GM18861 (cell line): ENCODE data around the gene GPR45.
A peak's percentile ranks its signal among the peaks of the same experiment; 100 is the strongest.
"Not testable (repeated sequence)": the region's sequence is repeated elsewhere in the genome, so short reads cannot be mapped to it uniquely, and the experiment has no call there.

Experiments
- ATAC-seq: cut with Tn5 transposase; IDR thresholded peaks from one replicate; pipeline ENCODE4 v1.9.1; 2021; ENCODE audit not compliant: unreplicated experiment

GPR45 gene, protein sequence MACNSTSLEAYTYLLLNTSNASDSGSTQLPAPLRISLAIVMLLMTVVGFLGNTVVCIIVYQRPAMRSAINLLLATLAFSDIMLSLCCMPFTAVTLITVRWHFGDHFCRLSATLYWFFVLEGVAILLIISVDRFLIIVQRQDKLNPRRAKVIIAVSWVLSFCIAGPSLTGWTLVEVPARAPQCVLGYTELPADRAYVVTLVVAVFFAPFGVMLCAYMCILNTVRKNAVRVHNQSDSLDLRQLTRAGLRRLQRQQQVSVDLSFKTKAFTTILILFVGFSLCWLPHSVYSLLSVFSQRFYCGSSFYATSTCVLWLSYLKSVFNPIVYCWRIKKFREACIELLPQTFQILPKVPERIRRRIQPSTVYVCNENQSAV

DNA sequence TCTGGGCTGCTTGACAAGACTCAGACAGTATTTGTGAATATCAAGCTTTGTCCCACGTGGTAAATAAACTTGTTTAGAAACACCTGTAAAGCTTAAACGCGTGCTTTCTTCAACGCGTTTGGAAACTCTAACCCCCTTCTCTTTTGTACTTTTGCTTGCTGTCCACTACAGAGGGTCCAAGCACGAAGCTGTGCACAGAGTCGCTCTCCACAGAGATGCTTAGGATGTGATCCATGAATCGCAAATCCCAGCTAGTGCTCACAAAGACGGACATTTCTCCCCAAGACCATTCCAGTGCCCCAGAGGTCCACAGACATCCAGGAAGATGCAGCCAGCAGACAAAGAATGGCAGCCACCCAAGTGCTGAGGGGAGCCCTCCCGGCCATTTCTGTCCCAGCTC is at the start of gene GPR45:
Gene GPR45, plus strand, starts transcription at position 301 of the 400 bp plus-strand sequence. CDS start 116 bp downstream, outside the sequence.
- no peak for ATAC-seq

- no peak for ATAC-seq
Measured at GRCh38 chr2:105194022-105194675, 47.4 kb upstream of the GPR45 start.

DNA sequence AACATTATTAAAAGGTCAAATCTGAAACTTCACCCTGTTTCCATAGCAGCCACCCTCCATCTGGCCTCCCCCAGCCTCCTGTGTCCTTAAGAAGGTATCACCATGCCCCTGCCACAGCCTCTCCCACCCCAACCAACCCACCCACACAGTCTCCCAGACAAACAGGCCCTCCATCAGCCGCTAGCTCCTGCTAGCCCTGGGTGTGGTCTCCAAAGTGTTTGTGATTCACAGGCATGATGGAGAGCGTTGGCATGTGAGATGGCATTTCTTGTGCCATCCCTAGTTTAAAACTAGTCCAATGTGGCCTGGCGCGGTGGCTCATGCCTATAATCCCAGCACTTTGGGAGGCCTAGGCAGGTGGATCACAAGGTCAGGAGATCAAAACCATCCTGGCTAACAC is 44.9 kb upstream of the GPR45 start:
- no peak for ATAC-seq

DNA sequence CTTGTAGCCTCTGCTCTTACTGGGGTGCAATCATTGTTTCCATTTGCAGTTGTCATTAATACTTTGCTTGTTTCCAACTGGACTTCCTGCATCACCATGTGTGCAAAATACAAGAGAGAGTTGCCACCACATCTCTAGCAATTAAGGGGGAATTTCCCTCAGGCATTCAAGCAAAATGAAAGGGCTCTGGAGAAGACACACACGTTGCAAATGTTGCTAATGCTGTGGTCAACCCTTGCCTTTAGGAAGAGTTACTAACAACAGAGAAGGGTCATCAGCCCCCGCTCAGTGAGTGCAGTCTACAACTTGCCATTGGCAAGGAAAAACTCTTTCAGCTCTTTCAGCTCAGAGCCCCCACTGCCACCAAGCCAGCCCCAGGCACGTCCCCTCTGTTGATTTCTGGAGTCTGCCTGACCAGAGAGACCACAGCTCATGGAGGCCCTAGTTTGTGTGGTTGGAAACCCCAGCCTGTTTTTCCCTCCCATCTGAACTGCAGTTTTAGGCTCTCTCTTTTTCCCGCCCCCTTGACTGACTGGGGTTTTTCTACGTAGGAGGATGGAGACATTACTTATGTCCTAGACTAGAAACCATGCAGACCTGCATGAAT is 25.9 kb upstream of the GPR45 start:
- ATAC-seq: no peak

DNA sequence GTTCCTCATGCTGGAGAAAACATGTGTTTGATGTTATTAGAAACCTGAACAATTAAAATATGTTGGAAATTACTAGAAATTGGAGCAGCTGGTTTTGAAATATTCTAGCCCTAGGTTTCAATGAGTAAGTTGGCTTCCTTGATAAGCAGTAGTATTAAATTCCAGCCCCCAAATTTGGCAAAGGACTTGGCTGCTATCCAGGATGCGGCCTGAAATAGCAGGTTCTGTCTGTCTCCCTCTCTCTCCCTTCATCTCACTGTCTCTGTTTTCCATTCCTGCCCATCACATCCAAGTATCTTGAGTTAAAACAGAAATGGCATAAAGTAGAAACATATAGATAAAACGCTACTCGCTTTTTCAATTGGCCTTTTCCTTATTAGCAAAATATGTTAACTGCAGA is 20.9 kb upstream of the GPR45 start:
- ATAC-seq: no peak

GRCh38 chr2:105224444-105224843 is 17.1 kb upstream of the GPR45 start:
- ATAC-seq: no peak

DNA sequence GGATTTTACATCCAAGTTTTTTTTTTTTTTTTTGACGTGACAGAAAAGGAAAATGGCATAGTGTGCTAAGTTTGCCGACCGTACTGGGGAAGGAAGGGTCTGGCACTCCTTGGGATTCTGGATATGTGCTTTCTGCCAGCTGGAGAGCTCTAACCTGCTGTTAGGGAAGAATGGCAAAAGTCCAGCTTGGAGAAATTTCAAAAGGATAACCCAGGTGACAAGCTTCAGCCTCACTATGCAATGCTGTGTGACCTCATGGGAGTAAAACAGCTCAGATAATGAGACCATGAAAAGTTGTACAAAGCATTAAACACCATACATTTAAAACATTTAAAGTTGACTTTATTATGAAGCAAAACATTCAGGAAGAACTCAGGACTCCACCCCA is 10.3 kb upstream of the GPR45 start:
- ATAC-seq: no peak

DNA sequence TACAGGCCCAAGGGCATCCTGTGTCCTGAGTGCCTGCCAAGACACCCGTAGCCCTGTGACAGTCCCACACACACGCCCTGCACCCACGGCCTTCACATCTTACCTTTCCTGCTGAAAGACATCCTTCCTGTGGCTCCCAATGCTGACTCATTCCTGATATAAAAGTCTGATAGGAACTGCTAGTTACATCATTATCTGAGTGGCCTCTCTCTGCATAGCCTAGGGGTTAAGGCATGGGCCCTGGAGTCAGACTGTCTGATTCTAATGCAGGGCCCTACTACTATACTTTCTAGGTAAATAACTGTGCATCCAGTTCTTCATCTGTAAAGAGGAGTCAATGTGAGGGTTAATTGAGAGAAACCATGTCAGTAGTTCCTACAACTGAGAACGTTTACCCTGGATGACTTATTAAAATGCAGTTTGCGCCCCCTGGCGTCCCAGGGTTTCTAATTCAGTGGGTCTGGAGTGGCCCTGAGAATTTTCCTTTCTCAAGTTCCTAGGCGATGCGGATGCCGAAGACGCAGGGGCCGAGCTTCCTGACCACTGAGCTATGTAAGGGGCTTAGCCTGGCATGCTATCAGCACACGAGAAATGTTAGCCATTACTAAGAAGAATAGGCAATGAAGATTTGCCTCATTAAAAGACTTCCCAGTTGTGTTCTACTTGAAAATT is 6.0 kb upstream of the GPR45 start:
- peak; percentile 60 for ATAC-seq

DNA sequence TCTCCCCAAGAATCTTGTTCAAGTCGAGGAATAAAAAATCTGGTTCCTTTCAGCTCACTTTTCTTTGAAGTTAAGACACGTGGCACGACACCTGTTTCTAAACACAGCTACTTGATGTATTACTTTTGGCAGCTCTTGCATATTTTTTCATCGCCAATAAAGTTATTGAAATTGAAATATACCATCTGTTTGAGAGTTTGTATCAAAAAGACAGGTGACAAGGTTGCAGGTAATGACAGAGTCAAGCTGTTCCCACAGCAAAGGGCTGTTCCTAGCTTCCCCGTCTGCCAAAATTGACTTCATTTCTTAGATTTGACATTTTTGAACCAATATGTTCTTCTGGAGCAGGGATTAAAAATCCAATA is 5.5 kb upstream of the GPR45 start:
- ATAC-seq: no peak

GRCh38 chr2:105237045-105237765 is 4.3 kb upstream of the GPR45 start:
- ATAC-seq: no peak

DNA sequence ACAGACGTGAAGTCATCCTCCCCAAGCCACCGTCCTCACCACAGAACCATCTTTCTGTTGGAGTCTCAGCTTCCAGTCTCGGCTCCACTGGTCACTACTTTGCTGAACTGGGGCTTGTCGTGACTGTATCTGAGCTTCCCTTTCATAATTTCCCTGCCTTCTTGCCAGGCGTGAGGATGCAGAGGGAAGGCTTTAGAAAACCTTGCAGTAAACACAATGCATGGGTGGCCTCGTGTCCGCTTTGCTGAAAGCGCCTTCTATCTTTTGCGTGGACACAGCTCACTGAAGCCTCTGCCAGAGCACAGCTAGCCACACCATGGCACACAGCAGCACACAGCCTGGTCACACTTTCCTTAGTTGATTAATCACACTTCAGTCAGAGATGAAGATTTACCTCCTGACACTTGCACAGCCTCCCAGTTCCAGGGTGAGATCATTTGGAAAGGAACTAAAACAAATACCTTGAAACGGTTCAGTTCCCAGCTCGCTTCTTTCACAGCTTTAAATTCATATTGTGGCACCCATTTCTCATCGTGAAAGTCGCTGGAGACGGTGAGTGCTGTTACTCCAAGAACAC is 2.8 kb upstream of the GPR45 start:
- no peak for ATAC-seq

GRCh38 chr2:105239924-105240323 is 1.6 kb upstream of the GPR45 start:
- no peak for ATAC-seq

GRCh38 chr2:105242286-105242993 is 897 bp downstream of the GPR45 start:
- ATAC-seq: no peak

DNA sequence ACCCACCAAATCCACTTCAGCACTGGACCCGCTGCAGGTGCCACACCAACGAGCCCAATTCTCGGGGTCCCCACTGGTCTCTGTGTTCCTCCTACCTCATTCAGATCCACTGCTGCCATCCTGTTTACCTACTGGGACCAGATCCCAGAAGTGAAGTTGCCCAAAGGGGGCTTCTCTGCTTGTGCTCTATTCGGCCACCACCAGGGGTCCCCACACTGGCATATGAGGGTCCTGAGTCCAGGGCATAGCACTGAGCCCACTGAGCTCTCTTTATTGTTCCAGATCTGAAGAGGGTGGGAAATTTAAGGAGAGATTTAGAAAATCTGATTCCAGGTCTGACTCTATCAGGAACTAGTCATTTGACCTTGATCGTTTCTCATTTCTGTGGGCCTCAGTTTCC is 2.4 kb downstream of the GPR45 start:
- ATAC-seq: no peak

DNA sequence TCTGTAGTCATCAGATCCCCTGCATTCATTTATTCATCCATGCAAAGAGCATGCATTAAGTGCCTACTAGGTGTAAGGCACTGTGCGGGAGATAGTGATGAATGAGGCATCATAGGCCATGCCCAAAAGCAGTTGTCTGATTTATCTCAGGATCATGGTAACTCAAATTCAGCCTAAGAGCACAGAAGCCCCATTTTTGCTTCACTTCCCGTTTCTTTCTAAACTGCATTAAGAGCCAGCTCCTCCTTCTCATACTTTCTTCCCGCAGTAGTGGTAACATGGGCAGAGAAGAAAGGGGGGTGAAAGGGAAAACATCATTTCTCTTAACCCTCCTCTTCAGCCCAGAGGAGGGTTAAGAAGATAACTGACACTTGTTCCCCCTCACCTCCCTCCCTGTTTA is 2.9 kb downstream of the GPR45 start:
- no peak for ATAC-seq

GRCh38 chr2:105248316-105249070 is 7.0 kb downstream of the GPR45 start:
- no peak for ATAC-seq

GRCh38 chr2:105249181-105249580 is 7.6 kb downstream of the GPR45 start:
- no peak for ATAC-seq

DNA sequence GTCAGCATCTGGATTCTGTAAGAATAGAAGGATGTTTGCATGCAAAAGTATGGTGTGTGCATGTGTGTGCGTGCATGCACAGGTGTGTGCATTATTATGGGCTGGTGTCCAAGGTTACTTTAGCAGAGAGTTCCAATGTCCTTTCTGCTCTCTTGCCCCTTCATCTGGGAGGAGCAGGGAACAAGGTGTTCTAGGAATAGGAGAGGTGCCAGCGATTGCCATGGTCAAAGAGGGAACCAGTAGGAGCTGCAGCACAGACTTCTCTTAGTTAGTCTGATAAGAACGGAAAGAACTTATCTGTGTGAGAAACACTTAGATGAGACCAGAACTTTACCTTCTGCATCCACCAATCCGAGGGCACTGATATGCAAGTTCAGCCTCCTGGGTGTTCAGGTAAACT is 8.3 kb downstream of the GPR45 start:
- no peak for ATAC-seq

DNA sequence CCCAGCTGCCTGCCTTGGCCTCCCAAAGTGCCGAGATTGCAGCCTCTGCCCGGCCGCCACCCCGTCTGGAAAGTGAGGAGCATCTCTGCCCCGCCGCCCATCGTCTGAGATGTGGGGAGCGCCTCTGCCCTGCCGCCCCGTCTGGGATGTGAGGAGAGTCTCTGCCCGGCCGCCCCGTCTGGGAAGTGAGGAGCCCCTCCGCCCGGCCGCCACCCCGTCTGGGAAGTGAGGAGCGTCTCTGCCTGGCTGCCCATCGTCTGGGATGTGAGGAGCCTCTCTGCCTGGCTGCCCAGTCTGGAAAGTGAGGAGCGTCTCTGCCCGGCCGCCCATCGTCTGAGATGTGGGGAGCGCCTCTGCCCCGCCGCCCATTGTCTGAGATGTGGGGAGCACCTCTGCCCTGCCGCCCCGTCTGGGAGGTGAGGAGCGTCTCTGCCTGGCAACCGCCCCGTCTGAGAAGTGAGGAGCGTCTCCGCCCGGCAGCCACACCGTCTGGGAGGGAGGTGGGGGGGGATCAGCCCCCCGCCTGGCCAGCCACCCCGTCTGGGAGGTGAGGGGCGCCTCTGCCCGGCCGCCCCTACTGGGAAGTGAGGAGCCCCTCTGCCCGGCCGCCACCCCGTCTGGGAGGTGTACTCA is 9.6 kb downstream of the GPR45 start:
- ATAC-seq: not testable (repeated sequence)
